ENCODE measurements around the gene DUS1L. TPM values are rescaled to one million over a fixed set of nuclear protein-coding genes. Genes with fewer than 3 reads are reported as not detected.

Gene DUS1L
- total RNA-seq, 4 donors from 2014 or later = 98.6 to 306 (median 132) TPM

GRCh38 chr17:82106688-82107305, 41.2 kb upstream of the DUS1L start:
- Histone ChIP-seq H3K9me3 (no peaks in the 10 kb centered on the region), H3K4me3 (peak overlapping the region in 3 of 4 donors; percentile 1 to 44 (median 9)), H3K27me3 (no peaks in the 10 kb centered on the region), H3K36me3 (no peaks in the 10 kb centered on the region), H3K4me1 (peaks cover 13 to 41% (median 26%) of the 10 kb centered on the region in 4 donors), H3K27ac (peak overlapping the region; percentile 81 to 89 (median 84))
- intact Hi-C loops (cut with DNase I; ENCODE audit: low total_unique reads) = no loop called here
- WGBS, 2 donors (ENCODE audit: low coverage in 1 of 2) = 49% methylated on average over 9 of the region's 9 CpGs; no CpG with 5 or more reads in 1 of the 2 donors
- TF ChIP-seq CTCF (IDR thresholded peaks at IDR 0.05) (no peak), POLR2A (IDR thresholded peaks at IDR 0.05) (no peak), POLR2AphosphoS5 (IDR thresholded peaks at IDR 0.05) (no peak), EP300 (IDR thresholded peaks at IDR 0.05; ENCODE audit: low read depth) (no peak)
- in situ Hi-C loops (cut with MboI; ENCODE audit: low pct_ligation_motif_present in 1 of 4, low pct_unique_long_range_greater_than_20kb in 1 of 4, low sequenced_read_pairs in 3 of 4) = no loop called here
- no peak for DNase-seq

DNA sequence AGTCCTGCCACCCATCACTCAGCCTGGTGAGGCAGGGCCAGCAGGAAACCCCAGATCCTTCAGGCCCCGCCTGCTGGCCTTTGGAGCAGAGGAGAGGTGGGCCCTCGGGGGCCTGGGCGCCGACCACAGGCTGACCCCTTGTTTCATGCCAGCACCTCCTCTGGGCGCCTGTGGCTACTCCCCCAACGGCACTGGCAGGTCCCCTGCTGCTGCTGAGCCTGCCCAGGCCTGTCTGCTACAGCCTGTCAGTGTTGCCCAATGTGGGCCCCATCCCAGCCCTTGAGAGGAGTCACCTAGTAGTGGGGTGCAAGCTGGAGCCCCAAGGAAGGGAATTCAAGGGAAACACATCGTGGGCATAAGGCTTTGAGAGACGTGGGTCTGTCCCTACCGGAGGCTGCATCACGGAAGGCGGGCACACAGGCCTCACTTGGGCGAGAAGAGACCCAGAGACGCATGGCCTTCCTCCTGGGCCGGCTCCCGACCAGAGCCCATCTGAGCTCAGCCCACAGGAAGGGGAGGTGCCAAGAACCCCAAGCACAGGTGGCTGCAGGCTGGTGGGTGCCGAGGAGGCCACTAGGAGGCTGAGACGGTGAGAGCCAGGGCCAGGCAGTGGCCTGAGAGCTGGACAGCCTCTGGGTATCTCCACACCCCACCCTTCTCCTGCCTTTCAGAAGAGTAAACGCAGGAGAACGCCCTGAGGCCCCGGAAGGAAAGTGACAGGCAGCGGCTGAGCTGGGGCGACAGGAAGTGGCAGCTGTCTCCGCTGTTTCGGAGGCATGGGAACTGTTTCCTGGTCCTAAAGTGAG, 40.5 kb upstream of the DUS1L start:
- TF ChIP-seq CTCF (IDR thresholded peaks at IDR 0.05) (peak in 4 of 5 experiments; percentile 24 to 71 (median 44)), EP300 (IDR thresholded peaks at IDR 0.05; ENCODE audit: low read depth) (no peak), POLR2A (IDR thresholded peaks at IDR 0.05) (peak; percentile 64), POLR2AphosphoS5 (IDR thresholded peaks at IDR 0.05) (peak in 2 of 3 donors; percentile 42 to 66)
- WGBS, 2 donors (ENCODE audit: low coverage in 1 of 2) = 23% methylated on average over 17 of the region's 24 CpGs; no CpG with 5 or more reads in 1 of the 2 donors

GRCh38 chr17:82105417-82105881, 39.8 kb upstream of the DUS1L start:
- 88% methylated on average over 13 of the region's 13 CpGs; no CpG with 5 or more reads in 1 of the 2 donors for WGBS, 2 donors (ENCODE audit: low coverage in 1 of 2)
- DNase-seq = no peak
- Histone ChIP-seq H3K4me1 (peaks cover 13 to 54% (median 32%) of the 10 kb centered on the region in 4 donors), H3K27ac (peak overlapping the region; percentile 81 to 89 (median 84)), H3K36me3 (no peaks in the 10 kb centered on the region), H3K27me3 (no peaks in the 10 kb centered on the region), H3K9me3 (no peaks in the 10 kb centered on the region), H3K4me3 (no peak overlapping the region)
- in situ Hi-C loops (cut with MboI; ENCODE audit: low pct_ligation_motif_present in 1 of 4, low pct_unique_long_range_greater_than_20kb in 1 of 4, low sequenced_read_pairs in 3 of 4) (no loop called here), intact Hi-C loops (cut with DNase I; ENCODE audit: low total_unique reads) (no loop called here)
- TF ChIP-seq EP300 (IDR thresholded peaks at IDR 0.05; ENCODE audit: low read depth) = no peak

More for the DNA sequence above, 40.5 kb upstream of the DUS1L start:
- Histone ChIP-seq H3K9me3 (no peaks in the 10 kb centered on the region), H3K4me1 (peaks cover 13 to 48% (median 30%) of the 10 kb centered on the region in 4 donors), H3K36me3 (no peaks in the 10 kb centered on the region), H3K27ac (peak overlapping the region; percentile 81 to 89 (median 84)), H3K4me3 (peak overlapping the region in 3 of 4 donors; percentile 1 to 44 (median 9)), H3K27me3 (no peaks in the 10 kb centered on the region)
- intact Hi-C loops (cut with DNase I; ENCODE audit: low total_unique reads) (no loop called here), in situ Hi-C loops (cut with MboI; ENCODE audit: low pct_ligation_motif_present in 1 of 4, low pct_unique_long_range_greater_than_20kb in 1 of 4, low sequenced_read_pairs in 3 of 4) (no loop called here)
- DNase-seq = peak; percentile 78

DNA sequence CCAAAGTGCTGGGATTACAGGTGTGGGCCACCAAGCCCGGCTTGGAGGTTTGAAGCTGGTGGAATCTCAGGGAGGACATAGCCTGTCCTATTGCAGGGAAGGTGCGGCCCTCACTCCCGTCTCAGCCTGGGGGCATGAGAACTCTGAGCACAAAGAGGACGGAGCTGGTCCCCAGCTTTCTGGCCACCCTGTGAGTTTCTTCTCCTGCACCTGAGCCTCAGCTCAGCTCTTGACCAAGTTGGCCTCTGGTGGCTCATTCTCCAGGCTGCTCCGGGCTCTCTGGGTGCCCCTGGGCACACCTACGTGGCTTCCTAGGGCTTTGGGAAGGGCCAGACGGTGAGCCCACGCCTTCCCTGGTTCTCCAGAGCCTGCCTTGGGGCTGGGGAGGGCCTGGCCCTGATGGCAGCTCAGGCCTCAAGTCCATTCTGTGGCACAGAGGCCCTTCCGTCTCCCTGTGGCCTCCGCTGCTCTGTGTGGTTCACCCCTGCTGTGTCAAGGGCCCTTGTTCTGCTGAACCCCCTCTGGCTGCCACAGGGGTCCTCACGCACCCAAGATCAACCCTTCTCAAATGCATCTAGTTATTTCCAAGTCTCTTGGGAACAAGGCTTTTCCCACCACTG, 39.3 kb upstream of the DUS1L start:
- intact Hi-C loops (cut with DNase I; ENCODE audit: low total_unique reads) (no loop called here), in situ Hi-C loops (cut with MboI; ENCODE audit: low pct_ligation_motif_present in 1 of 4, low pct_unique_long_range_greater_than_20kb in 1 of 4, low sequenced_read_pairs in 3 of 4) (no loop called here)
- H3K27ac ChIP-seq = peak overlapping the region in 1 of 4 donors; percentile 47
- no peaks in the 10 kb centered on the region for H3K27me3 ChIP-seq
- no peak overlapping the region for H3K4me3 ChIP-seq
- no peaks in the 10 kb centered on the region for H3K36me3 ChIP-seq
- no peak for DNase-seq
- no peak for TF ChIP-seq EP300 (IDR thresholded peaks at IDR 0.05; ENCODE audit: low read depth)
- no peak for TF ChIP-seq POLR2A (IDR thresholded peaks at IDR 0.05)
- TF ChIP-seq CTCF (IDR thresholded peaks at IDR 0.05) = no peak
- no peak for TF ChIP-seq POLR2AphosphoS5 (IDR thresholded peaks at IDR 0.05)
- H3K4me1 ChIP-seq = peaks cover 14 to 58% (median 36%) of the 10 kb centered on the region in 4 donors
- no peaks in the 10 kb centered on the region for H3K9me3 ChIP-seq
- 88% methylated on average over 7 of the region's 11 CpGs; no CpG with 5 or more reads in 1 of the 2 donors for WGBS, 2 donors (ENCODE audit: low coverage in 1 of 2)
